Inflammatory macrophage treated with lipopolysaccharide for 4 hours (primary cell): ENCODE results near the gene SHC2.
"Not testable (repeated sequence)": the region's sequence is repeated elsewhere in the genome, so short reads cannot be mapped to it uniquely, and the experiment has no call there.

Experiments
- DNase-seq: peaks from one replicate; pipeline ENCODE4 v3.0.0-alpha.2; 2020

SHC2 gene

GRCh38 chr19:405121-405965 is 55.5 kb downstream of the SHC2 start:
- no peak for DNase-seq

- no peak for DNase-seq
These were observed 57.4 kb downstream of the SHC2 start for GRCh38 chr19:403221-404027.

DNA sequence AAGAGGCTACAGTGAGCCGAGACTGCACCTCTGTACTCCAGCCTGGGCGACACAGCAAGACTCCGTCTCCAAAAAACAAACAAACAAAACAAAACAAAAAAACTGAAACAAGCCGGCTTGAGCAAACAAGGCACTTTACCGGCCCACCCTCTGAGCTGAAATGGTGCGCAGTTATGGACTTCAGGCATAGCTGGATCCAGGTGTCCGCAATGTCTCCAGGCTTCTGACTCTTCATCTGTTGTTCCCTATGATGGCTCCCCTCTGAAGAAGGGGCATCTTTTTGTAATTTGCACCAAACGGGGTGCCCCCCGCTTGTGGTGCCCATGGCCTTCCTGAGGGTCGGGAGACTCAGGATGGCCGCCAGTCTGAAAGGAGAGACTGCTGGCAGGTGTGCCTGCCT is 58.0 kb downstream of the SHC2 start:
- DNase-seq = no peak

GRCh38 chr19:401866-402511 is 58.8 kb downstream of the SHC2 start:
- DNase-seq = no peak

GRCh38 chr19:400976-401865 is 59.6 kb downstream of the SHC2 start:
- DNase-seq = no peak

GRCh38 chr19:399370-399769 is 61.5 kb downstream of the SHC2 start:
- DNase-seq = no peak

GRCh38 chr19:398719-399118 is 62.1 kb downstream of the SHC2 start:
- no peak for DNase-seq

GRCh38 chr19:397941-398706 is 62.7 kb downstream of the SHC2 start:
- DNase-seq = no peak

- no peak for DNase-seq
These were observed 63.5 kb downstream of the SHC2 start for GRCh38 chr19:397321-397720.

DNA sequence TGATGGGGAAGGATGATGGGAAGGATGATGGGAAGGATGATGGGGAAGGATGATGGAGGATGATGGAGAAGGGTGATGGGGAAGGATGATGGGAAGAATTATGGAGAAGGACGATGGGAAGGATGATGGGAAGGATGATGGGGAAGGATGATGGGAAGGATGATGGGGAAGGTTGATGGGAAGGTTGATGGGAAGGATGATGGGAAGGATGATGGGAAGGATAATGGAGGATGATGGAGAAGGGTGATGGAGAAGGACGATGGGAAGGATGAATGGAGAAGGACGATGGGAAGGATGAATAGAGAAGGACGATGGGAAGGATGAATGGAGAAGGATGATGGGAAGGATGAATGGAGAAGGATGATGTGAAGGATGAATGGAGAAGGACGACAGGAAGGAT is 65.4 kb downstream of the SHC2 start:
- DNase-seq = no peak

DNA sequence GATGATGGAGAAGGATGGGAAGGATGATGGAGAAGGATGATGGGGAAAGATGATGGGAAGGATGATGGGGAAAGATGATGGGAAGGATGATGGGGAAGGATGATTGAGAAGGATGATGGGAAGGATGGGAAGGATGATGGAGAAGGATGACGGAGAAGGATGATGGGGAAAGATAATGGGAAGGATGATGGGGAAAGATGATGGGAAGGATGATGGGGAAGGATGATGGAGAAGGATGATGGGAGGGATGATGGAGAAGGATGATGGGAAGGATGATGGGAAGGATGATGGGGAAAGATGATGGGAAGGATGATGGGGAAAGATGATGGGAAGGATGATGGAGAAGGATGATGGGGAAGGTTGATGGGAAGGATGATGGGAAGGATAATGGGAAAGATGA is 66.0 kb downstream of the SHC2 start:
- not testable (repeated sequence) for DNase-seq

DNA sequence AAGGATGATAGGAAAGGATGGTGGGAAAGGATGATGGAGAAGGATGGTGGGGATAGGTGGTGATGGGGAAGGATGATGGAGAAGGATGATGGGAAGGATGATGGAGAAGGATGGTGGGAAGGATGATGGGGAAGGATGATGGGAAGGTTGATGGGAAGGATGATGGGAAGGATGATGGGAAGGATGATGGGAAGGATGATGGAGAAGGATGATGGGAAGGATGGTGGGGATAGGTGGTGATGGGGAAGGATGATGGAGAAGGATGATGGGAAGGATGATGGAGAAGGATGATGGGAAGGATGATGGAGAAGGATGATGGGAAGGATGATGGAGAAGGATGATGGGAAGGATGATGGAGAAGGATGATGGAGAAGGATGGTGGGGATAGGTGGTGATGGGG is 67.3 kb downstream of the SHC2 start:
- DNase-seq = not testable (repeated sequence)

GRCh38 chr19:392375-392970 is 68.4 kb downstream of the SHC2 start:
- DNase-seq = no peak

DNA sequence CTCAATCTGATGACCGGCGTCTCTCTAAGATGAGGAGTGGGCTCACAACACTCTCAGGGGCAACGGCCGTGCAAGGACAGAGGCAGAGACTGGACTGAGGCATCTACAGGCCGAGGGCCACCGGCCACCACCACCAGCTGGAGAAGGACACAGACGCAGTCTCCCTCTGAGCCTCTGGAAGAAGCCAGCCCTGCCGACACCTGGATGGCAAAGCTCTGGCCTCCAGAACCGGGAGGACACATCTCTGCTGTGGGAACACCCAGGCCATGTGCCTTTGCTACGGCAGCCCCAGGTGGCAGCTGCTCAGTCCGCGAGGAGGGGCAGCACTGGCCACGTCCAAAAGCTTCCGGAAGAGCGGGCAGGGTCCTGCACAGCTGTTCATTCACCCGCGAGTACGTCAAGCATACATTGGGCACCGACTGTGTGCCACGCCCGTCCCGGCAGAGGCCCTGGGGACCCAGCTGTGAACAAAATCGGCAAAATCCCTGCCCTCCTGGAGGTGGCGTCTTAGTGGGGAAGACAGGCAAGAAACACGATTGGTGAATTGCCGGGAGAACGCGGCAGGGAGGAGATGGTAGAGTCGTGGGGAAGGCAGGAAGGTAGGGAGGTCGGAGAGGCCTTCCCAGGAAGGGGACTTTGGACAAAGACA is 69.0 kb downstream of the SHC2 start:
- no peak for DNase-seq

DNA sequence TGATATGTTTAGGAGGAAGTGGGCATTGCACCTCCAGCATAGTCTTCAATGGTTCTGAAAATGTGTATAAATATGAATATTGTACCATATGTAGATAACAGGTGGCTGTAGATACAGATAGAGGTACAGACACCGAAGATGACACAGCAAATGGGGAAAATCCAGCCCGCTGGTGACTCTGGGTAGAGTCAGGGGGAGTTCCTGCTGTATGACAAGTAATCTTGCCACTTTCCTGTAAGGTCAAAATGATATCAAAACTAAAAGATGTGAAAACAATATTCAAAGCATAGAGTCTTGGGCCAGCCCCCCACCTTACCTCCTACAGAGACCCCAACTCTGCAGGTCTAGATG is 69.7 kb downstream of the SHC2 start:
- DNase-seq = no peak

DNA sequence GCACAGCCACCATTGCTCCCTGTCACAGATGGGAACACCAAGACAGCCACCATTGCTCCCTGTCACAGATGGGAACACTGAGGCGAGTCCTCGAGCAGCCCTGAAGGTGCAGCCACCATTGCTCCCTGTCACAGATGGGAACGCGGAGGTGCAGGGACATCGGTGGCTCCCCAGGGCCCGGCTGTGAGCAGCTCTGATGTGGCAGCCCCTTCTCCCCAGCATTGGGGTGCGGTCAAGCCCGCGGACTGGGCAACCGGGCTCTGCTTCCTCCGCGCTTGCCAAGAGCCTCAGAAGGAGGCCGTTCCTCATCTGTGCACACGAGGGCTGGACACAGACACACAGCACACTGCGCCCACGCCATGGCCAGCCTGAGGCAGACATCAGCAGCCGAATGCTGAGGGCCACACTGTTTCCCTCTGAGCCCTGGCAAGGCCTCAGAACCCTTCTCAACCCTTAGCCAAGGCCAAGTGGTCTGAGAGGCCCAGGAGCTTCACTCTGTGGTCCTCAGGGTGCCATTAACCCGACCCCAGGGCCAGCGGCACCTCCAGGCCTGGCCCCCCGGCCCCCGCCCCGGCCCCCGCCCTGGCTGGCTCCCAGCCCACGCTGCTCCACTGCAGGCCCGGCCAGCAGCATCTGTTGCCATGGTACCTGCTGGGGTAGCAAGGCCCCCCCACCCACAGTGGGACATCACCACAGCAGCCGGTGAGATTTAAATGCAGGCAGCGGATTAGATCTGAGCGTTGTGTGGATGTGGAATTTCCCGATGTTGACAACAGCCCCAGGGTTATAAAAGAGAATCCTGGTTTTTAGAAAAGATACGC is 70.2 kb downstream of the SHC2 start:
- no peak for DNase-seq

- DNase-seq = no peak
These were observed 70.9 kb downstream of the SHC2 start for GRCh38 chr19:389935-390289.

GRCh38 chr19:389255-389934 is 71.4 kb downstream of the SHC2 start:
- no peak for DNase-seq

GRCh38 chr19:388691-389090 is 72.1 kb downstream of the SHC2 start:
- no peak for DNase-seq

DNA sequence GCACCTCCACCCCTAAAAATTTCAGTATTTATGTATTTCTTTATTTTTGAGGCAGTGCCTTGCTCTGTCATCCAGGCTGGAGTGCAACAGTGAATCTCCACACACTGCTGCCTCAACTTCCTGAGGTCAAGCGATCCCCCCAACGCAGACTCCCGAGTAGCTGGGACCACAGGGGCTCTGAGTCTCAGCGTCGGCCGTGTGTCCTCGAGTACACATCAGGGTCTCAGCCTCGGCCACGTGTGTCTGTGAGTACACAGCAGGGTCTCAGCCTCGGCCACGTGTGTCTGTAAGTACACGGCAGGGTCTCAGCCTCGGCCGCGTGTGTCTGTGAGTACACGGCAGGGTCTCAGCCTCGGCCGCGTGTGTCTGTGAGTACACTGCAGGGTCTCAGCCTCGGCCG is 73.1 kb downstream of the SHC2 start:
- no peak for DNase-seq
